NB4 (cell line): ENCODE measurements around the gene SLC25A47.

Experiments used
- DNase-seq: peaks from one replicate; pipeline ENCODE4 v3.0.0; 2010; ENCODE audit warnings: low read depth
- H3K4me3 ChIP-seq: one replicate; pipeline ENCODE4 v1.5.1; 2011; ENCODE audit warnings: mild to moderate bottlenecking, low read depth, low read length, moderate library complexity
- MAX ChIP-seq: IDR thresholded peaks from 2 replicates; pipeline ENCODE4 v1.6.1; 2011; ENCODE audit warnings: low read depth, low read length
- MYC ChIP-seq: IDR thresholded peaks from 2 replicates; pipeline ENCODE4 v1.6.1; 2011; ENCODE audit warnings: low read depth, low read length
- POLR2A ChIP-seq: IDR thresholded peaks from 2 replicates; pipeline ENCODE4 v1.6.1; 2011; ENCODE audit warnings: mild to moderate bottlenecking; ENCODE audit not compliant: insufficient read length; ENCODE audit errors: extremely low read depth
- TF ChIP-seq, protein P1 (sequence below): IDR thresholded peaks from one replicate; pipeline ENCODE4 v1.5.1; 2012; ENCODE audit warnings: low read depth, low read length

Gene SLC25A47

DNA sequence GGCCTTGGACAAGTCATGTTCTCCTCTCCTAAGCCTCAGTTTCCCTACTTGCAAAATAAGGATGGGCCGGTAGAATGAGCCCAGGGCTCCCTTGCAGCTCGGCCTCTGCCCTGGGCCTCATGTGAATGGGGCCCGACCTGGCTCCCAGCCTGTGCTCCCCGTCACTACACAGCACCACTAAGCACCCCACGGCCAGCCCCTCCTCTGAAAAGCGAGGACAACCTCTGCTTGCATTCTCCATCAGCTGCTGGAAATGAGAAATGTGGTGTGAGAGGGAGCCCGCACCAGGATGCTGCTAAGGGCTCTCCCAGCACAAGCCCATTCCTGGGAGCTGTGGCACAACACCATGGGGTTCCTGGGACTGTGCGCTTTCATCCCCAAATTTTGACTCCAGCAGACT is 10.2 kb downstream of the SLC25A47 start:
- no peak overlapping the region for H3K4me3 ChIP-seq
- no peak for DNase-seq
- TF ChIP-seq POLR2A: no peak
- TF ChIP-seq MAX: no peak
- no peak for TF ChIP-seq MYC
- TF ChIP-seq, protein P1, sequence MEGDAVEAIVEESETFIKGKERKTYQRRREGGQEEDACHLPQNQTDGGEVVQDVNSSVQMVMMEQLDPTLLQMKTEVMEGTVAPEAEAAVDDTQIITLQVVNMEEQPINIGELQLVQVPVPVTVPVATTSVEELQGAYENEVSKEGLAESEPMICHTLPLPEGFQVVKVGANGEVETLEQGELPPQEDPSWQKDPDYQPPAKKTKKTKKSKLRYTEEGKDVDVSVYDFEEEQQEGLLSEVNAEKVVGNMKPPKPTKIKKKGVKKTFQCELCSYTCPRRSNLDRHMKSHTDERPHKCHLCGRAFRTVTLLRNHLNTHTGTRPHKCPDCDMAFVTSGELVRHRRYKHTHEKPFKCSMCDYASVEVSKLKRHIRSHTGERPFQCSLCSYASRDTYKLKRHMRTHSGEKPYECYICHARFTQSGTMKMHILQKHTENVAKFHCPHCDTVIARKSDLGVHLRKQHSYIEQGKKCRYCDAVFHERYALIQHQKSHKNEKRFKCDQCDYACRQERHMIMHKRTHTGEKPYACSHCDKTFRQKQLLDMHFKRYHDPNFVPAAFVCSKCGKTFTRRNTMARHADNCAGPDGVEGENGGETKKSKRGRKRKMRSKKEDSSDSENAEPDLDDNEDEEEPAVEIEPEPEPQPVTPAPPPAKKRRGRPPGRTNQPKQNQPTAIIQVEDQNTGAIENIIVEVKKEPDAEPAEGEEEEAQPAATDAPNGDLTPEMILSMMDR: no peak

DNA sequence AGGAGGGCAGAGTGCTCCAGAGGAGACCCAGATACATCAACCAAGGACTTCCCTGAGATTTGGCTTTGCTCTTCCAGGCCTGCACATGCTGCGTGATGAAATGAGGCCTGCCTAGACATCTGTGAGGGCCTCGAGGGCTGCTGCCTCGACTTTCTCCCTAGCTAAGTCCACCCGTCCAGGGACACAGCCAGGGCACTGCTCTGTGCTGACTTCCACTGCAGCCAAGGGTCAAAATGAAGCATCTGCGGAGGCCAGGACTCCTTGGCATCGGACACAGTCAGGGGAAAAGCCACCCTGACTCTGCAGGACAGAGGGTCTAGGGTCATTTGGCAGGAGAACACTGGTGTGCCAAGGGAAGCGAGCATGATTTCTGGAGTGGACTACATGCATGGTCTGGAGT is 10.7 kb downstream of the SLC25A47 start:
- TF ChIP-seq, protein P1: no peak
- TF ChIP-seq MYC (no peak), MAX (no peak), POLR2A (no peak)
- no peak overlapping the region for H3K4me3 ChIP-seq
- no peak for DNase-seq

DNA sequence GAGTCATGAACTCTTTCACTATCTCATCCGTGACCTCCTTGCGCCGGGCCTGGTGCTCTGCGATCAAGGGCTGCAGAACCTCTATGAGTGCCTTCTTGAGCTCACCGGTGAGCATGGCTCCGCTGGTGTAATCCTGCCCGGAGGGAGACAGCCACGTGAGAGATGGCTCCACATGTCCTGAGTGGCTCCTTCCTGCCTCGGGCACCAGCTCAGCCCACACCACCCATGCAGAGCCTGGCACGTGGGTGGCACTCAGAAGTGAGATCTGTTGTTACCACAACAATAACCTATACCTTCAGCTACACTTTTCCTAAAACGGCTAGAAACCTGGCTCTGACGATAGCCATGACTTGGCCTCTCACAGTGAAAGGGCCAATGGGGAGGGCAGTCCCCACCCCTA is 11.8 kb downstream of the SLC25A47 start:
- no peak overlapping the region for H3K4me3 ChIP-seq
- no peak for DNase-seq
- no peak for TF ChIP-seq POLR2A
- TF ChIP-seq MYC: no peak
- TF ChIP-seq MAX: no peak
- TF ChIP-seq, protein P1: no peak

DNA sequence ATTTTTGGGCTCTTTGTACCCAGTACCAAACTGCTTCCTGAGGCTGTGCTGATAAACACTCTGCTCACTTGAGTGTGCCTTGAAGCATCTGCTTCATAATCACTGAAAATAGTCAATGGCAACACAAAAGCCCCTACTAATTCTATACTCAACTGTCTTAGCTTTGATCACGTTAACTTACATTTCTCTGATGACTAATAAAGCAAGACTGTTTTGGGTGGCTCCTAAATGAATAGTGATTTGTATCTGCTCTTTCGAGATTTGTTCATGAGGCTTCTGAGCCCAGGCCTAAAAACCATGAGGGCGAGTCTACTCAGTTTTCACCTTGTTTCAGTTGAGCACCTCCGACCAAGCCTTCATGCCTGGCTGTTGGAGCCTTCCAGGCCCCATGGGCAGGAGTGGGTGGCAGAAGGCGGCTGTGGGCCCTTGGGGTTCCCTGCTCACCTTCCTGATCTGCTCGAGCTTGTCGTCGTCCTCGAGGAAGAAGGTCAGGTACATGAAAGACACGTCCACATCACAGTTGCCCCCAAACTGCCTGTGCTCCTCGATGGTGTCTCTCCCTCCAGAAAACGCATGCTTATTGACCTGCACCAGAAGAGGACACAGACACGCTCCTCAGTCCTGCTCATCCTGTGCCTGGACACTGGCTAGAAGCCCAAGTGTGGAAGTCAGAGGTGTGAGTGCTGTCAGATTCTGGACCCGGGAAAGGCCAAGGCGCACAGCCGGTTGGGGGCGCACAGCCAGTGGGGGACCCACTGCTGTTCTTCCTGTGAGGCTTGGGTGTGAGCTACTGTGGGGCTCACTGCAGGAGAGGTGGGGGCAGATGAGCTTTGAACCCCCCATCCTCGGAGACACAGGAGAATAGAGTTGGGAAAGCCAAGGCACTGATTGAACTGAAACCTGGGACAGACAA is 13.7 kb downstream of the SLC25A47 start:
- no peak overlapping the region for H3K4me3 ChIP-seq
- DNase-seq: no peak
- TF ChIP-seq MAX (no peak), POLR2A (no peak)
- TF ChIP-seq, protein P1: no peak

DNA sequence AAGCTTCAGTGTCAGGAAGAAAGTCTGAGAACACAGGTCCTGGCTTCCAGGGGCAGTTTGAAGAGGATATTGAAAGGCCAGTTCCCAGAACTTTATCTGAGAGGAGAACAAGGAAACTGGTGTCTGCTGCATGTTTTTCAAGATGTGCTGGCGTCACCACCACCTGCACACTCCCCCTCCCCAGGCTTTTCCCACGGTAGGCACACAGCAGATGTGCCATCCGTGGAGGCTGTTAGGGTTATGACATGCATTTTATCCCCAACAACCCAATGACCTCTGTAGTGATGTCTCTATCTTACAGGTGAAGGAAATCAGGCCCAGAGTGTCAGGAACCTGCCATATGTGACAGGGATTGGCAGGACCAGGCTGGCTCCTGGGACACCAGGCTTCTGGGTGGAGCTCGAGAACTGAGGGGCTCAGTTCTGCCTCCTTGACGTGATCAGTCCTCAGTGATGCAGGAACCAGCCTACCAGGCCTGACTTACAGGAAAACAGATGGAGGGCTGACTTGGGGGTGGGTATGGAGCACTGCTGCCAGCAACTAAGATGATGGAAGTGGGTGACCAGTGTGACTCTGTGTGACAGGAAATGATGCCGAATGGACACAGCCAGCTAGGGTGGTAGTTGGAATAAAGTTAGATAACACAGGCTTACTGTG is 16.8 kb downstream of the SLC25A47 start:
- no peak overlapping the region for H3K4me3 ChIP-seq
- no peak for TF ChIP-seq MAX
- TF ChIP-seq, protein P1: no peak
- no peak for TF ChIP-seq MYC
- no peak for TF ChIP-seq POLR2A
- no peak for DNase-seq
